Liver (tissue), 3 donors: Measurements from ENCODE around the gene ZNF557.

Experiments
- EGR1 ChIP-seq, 2 donors: IDR thresholded peaks; 2 replicates each; pipeline ENCODE4 v1.6.1; 2016 to 2018; ENCODE audit warnings: antibody characterized with exemption in 2 of 2, low read depth in 2 of 2
- HNF4A ChIP-seq, 2 donors: conservative IDR thresholded peaks; 2 replicates each; pipeline ENCODE4 v1.6.1; 2016; ENCODE audit warnings: antibody characterized with exemption in 2 of 2, mild to moderate bottlenecking in 2 of 2
- HNF4G ChIP-seq: IDR thresholded peaks from 2 replicates; pipeline ENCODE4 v1.6.1; 2016; ENCODE audit warnings: antibody characterized with exemption
- NR2F2 ChIP-seq: IDR thresholded peaks from 2 replicates; pipeline ENCODE4 v1.6.1; 2016; ENCODE audit warnings: antibody characterized with exemption
- TAF1 ChIP-seq: conservative IDR thresholded peaks from 2 replicates; pipeline ENCODE4 v1.6.1; 2016; ENCODE audit warnings: antibody characterized with exemption, mild to moderate bottlenecking
- YY1 ChIP-seq: IDR thresholded peaks from 2 replicates; pipeline ENCODE4 v1.6.1; 2016; ENCODE audit warnings: antibody characterized with exemption, mild to moderate bottlenecking
- TF ChIP-seq, protein P1 (sequence below): fragments of 150-350 bp; IDR thresholded peaks from 2 replicates; pipeline ENCODE4 v1.5.1; 2017; ENCODE audit warnings: improper control_type of control experiment, low read depth, low read length; ENCODE audit not compliant: missing input control
- TF ChIP-seq, protein P2 (sequence below): IDR thresholded peaks from 2 replicates; pipeline ENCODE4 v1.6.1; 2016; ENCODE audit warnings: antibody characterized with exemption
- donor health status: healthy.
- donor health status: healthy.

DNA sequence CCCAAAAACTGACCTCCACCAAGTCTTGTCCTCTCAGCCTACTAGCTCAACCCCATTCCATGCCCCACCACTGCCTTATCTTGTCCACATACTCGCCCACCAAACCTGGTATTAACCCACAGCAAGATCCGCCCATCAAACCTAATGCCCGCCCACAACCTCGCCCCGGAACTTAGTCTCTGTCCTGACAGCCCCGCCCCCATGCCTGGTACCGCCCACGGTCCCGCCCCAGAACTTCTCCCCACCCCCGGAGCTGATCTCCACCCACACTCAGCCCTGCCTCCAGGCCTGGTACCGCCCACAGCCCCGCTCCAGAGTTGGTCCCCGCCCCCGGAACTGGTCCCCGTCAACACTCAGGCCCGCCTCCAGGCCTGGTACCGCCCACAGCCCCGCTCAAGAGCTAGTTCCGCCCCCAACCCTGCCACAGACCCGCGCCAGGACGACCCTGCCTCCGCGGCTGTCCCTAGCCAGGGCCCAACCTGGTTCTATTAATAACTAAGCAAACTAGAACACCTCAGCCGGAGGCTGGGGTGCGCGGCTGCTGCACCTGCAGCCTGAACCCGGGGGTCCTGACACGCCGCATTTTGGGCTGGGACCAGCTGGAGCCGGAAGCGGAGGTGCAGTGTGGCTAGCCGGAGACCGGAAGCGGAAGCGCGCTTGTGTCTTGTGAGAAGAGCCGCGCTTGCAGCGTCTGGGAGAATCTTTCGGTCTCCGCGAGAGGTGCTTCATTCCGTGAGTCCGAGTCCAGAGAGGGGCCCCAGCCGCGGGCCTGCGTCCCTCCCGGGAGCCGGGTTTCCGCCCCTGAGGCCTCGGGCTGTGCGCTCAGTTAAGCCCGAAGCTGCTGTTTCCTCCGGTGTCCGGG is at the start of gene ZNF557:
- TF ChIP-seq, protein P1, sequence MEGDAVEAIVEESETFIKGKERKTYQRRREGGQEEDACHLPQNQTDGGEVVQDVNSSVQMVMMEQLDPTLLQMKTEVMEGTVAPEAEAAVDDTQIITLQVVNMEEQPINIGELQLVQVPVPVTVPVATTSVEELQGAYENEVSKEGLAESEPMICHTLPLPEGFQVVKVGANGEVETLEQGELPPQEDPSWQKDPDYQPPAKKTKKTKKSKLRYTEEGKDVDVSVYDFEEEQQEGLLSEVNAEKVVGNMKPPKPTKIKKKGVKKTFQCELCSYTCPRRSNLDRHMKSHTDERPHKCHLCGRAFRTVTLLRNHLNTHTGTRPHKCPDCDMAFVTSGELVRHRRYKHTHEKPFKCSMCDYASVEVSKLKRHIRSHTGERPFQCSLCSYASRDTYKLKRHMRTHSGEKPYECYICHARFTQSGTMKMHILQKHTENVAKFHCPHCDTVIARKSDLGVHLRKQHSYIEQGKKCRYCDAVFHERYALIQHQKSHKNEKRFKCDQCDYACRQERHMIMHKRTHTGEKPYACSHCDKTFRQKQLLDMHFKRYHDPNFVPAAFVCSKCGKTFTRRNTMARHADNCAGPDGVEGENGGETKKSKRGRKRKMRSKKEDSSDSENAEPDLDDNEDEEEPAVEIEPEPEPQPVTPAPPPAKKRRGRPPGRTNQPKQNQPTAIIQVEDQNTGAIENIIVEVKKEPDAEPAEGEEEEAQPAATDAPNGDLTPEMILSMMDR, result no peak
- TF ChIP-seq HNF4G (no peak), NR2F2 (peak; percentile 38), EGR1 (IDR thresholded peaks at IDR 0.05; ENCODE audit: low read depth in 2 of 2) (peak; percentile 78 to 84), HNF4A (conservative IDR thresholded peaks at IDR 0.05) (peak in 1 of 2 donors; percentile 2), YY1 (peak; percentile 38), TAF1 (no peak)
- TF ChIP-seq, protein P2, sequence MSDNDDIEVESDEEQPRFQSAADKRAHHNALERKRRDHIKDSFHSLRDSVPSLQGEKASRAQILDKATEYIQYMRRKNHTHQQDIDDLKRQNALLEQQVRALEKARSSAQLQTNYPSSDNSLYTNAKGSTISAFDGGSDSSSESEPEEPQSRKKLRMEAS, result peak; percentile 80
